ENCODE results near the gene NWD2.

The NWD2 gene

GRCh38 chr4:37438564-37439279 lies 194.2 kb downstream of the NWD2 start:
- Histone ChIP-seq H3K9me3 (ENCODE audit: insufficient read depth, low read length, severe bottlenecking) (no peaks in the 10 kb centered on the region), H3K27ac (ENCODE audit: low read length) (no peak overlapping the region), H2AFZ (ENCODE audit: low read depth, low read length) (no peak overlapping the region), H3K27me3 (ENCODE audit: insufficient read depth, low read length, poor library complexity) (peaks cover 12% of the 10 kb centered on the region), H3K9ac (ENCODE audit: low read depth, low read length) (no peak overlapping the region), H3K79me2 (ENCODE audit: insufficient read depth, low read length) (no peaks in the 10 kb centered on the region), H3K4me2 (ENCODE audit: insufficient read depth, low read length) (no peak overlapping the region), H3K4me1 (ENCODE audit: insufficient read depth, low read length) (no peaks in the 10 kb centered on the region), H3K4me3 (ENCODE audit: low read depth in 1 of 2, low read length in 2 of 2) (no peak overlapping the region), H4K20me1 (ENCODE audit: insufficient read depth, low read length) (no peaks in the 10 kb centered on the region), H3K36me3 (ENCODE audit: insufficient read depth, low read length) (no peaks in the 10 kb centered on the region)
- TF ChIP-seq CTCF (IDR thresholded peaks at IDR 0.05; ENCODE audit: borderline replicate concordance, extremely low read depth, low read length, poor library complexity, severe bottlenecking), result no peak
- DNase-seq, result no peak
- ATAC-seq (ENCODE audit: insufficient read depth, low read depth), result no peak

- Histone ChIP-seq H3K4me3 (ENCODE audit: low read depth in 1 of 2, low read length in 2 of 2) (no peak overlapping the region), H3K27ac (ENCODE audit: low read length) (no peak overlapping the region), H3K36me3 (ENCODE audit: insufficient read depth, low read length) (no peaks in the 10 kb centered on the region), H2AFZ (ENCODE audit: low read depth, low read length) (no peak overlapping the region), H3K9me3 (ENCODE audit: insufficient read depth, low read length, severe bottlenecking) (no peaks in the 10 kb centered on the region), H4K20me1 (ENCODE audit: insufficient read depth, low read length) (no peaks in the 10 kb centered on the region), H3K4me1 (ENCODE audit: insufficient read depth, low read length) (no peaks in the 10 kb centered on the region), H3K79me2 (ENCODE audit: insufficient read depth, low read length) (no peaks in the 10 kb centered on the region), H3K4me2 (ENCODE audit: insufficient read depth, low read length) (no peak overlapping the region), H3K27me3 (ENCODE audit: insufficient read depth, low read length, poor library complexity) (peaks cover 12% of the 10 kb centered on the region), H3K9ac (ENCODE audit: low read depth, low read length) (no peak overlapping the region)
- no peak for TF ChIP-seq EZH2 (IDR thresholded peaks at IDR 0.05; ENCODE audit: borderline replicate concordance, low read depth, low read length, severe bottlenecking)
- TF ChIP-seq CTCF (IDR thresholded peaks at IDR 0.05; ENCODE audit: borderline replicate concordance, extremely low read depth, low read length, poor library complexity, severe bottlenecking), result no peak
- ATAC-seq (ENCODE audit: insufficient read depth, low read depth) (no peak), DNase-seq (no peak)
Observed at GRCh38 chr4:37439809-37440474, 195.4 kb downstream of the NWD2 start.

- no peak for ATAC-seq (ENCODE audit: insufficient read depth, low read depth)
- peaks cover 12% of the 10 kb centered on the region for H3K27me3 ChIP-seq (ENCODE audit: insufficient read depth, low read length, poor library complexity)
- no peak for DNase-seq
- no peaks in the 10 kb centered on the region for H3K79me2 ChIP-seq (ENCODE audit: insufficient read depth, low read length)
- no peaks in the 10 kb centered on the region for H3K36me3 ChIP-seq (ENCODE audit: insufficient read depth, low read length)
- no peak overlapping the region for H3K4me2 ChIP-seq (ENCODE audit: insufficient read depth, low read length)
- H3K4me3 ChIP-seq (ENCODE audit: low read depth in 1 of 2, low read length in 2 of 2), result no peak overlapping the region
- TF ChIP-seq EZH2 (IDR thresholded peaks at IDR 0.05; ENCODE audit: borderline replicate concordance, low read depth, low read length, severe bottlenecking), result no peak
- TF ChIP-seq CTCF (IDR thresholded peaks at IDR 0.05; ENCODE audit: borderline replicate concordance, extremely low read depth, low read length, poor library complexity, severe bottlenecking), result no peak
- no peaks in the 10 kb centered on the region for H3K4me1 ChIP-seq (ENCODE audit: insufficient read depth, low read length)
- no peak overlapping the region for H2AFZ ChIP-seq (ENCODE audit: low read depth, low read length)
- no peaks in the 10 kb centered on the region for H4K20me1 ChIP-seq (ENCODE audit: insufficient read depth, low read length)
- no peak overlapping the region for H3K27ac ChIP-seq (ENCODE audit: low read length)
- H3K9ac ChIP-seq (ENCODE audit: low read depth, low read length), result no peak overlapping the region
- no peaks in the 10 kb centered on the region for H3K9me3 ChIP-seq (ENCODE audit: insufficient read depth, low read length, severe bottlenecking)
Observed at GRCh38 chr4:37440501-37440900, 196.0 kb downstream of the NWD2 start.
